Inferior parietal cortex (tissue), 1 donor: ENCODE data around the gene MSH5.
"Not testable (repeated sequence)": the region's sequence is repeated elsewhere in the genome, so short reads cannot be mapped to it uniquely, and the experiment has no call there.

ENCODE experiments used
- DNase-seq: peaks from one replicate; pipeline ENCODE4 v3.0.0-alpha.2; 2016; ENCODE audit errors: extremely low spot score

Gene MSH5

GRCh38 chr6:31778999-31779885, 39.4 kb downstream of the MSH5 start:
- DNase-seq, result no peak

- no peak for DNase-seq
Measured at GRCh38 chr6:31779908-31780307, 40.1 kb downstream of the MSH5 start.

- no peak for DNase-seq
Measured at GRCh38 chr6:31780507-31781243, 40.9 kb downstream of the MSH5 start.

GRCh38 chr6:31781244-31782125, 41.7 kb downstream of the MSH5 start:
- DNase-seq, result no peak

GRCh38 chr6:31782126-31782855, 42.5 kb downstream of the MSH5 start:
- no peak for DNase-seq

- no peak for DNase-seq
Measured at GRCh38 chr6:31784098-31784925, 44.5 kb downstream of the MSH5 start.

GRCh38 chr6:31785475-31785874, 45.7 kb downstream of the MSH5 start:
- no peak for DNase-seq

GRCh38 chr6:31791324-31792089, 51.7 kb downstream of the MSH5 start:
- peak; percentile 51 for DNase-seq

- DNase-seq, result no peak
Measured at GRCh38 chr6:31792090-31792374, 52.2 kb downstream of the MSH5 start.

GRCh38 chr6:31792761-31793171, 53.0 kb downstream of the MSH5 start:
- no peak for DNase-seq

- not testable (repeated sequence) for DNase-seq
Measured at GRCh38 chr6:31793927-31794245, 54.1 kb downstream of the MSH5 start.

- DNase-seq, result peak; percentile 29
Measured at GRCh38 chr6:31794294-31794865, 54.6 kb downstream of the MSH5 start.

GRCh38 chr6:31794866-31795615, 55.2 kb downstream of the MSH5 start:
- DNase-seq, result no peak

GRCh38 chr6:31795616-31796298, 56.0 kb downstream of the MSH5 start, which contains the start of gene VARS1:
Gene VARS1 (minus strand): TSS chr6:31795752. CDS start chr6:31795217, 535 bp downstream.
- DNase-seq, result peak; percentile 86

- DNase-seq, result no peak
Measured at GRCh38 chr6:31796993-31797385, 57.2 kb downstream of the MSH5 start.

- no peak for DNase-seq
Measured at GRCh38 chr6:31797588-31797987, 57.8 kb downstream of the MSH5 start.

GRCh38 chr6:31799781-31800180, 60.0 kb downstream of the MSH5 start:
- no peak for DNase-seq
